ENCODE measurements around the gene DAGLB.
"Not testable (repeated sequence)": the region's sequence is repeated elsewhere in the genome, so short reads cannot be mapped to it uniquely, and the experiment has no call there.

DAGLB gene

GRCh38 chr7:6425948-6426347 lies 21.8 kb downstream of the DAGLB start:
- DNase-seq: no peak

GRCh38 chr7:6423942-6424701 lies 23.6 kb downstream of the DAGLB start:
- DNase-seq: no peak

- no peak for DNase-seq
Observed at GRCh38 chr7:6422926-6423632, 24.7 kb downstream of the DAGLB start.

- no peak for DNase-seq
Observed at GRCh38 chr7:6422095-6422494, 25.7 kb downstream of the DAGLB start.

- no peak for DNase-seq
Observed at GRCh38 chr7:6420680-6421079, 27.1 kb downstream of the DAGLB start.

DNA sequence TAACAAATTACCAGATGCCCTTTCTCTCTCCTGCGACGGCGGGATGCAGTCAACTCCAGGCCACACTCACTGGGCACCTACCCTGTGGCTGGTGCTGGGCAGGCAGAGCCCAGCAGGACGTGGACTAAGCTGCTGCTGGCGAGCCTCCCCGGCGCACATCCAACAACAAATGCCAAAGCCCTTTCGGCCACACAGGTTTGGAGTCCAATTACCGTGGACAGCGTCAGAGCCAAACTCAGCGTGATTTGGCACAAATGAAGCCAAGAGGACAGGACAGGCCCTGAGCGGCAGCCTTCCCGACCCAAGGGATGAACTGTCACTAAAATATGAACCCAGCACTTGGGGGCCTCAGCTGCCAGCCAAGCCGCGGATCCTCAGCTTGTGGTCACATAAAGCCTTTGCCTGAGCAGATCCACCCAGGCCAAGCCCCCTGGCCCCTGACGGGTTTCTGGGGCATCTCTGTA lies 28.4 kb downstream of the DAGLB start:
- DNase-seq: no peak

- no peak for DNase-seq
Observed at GRCh38 chr7:6417408-6417807, 30.3 kb downstream of the DAGLB start.

DNA sequence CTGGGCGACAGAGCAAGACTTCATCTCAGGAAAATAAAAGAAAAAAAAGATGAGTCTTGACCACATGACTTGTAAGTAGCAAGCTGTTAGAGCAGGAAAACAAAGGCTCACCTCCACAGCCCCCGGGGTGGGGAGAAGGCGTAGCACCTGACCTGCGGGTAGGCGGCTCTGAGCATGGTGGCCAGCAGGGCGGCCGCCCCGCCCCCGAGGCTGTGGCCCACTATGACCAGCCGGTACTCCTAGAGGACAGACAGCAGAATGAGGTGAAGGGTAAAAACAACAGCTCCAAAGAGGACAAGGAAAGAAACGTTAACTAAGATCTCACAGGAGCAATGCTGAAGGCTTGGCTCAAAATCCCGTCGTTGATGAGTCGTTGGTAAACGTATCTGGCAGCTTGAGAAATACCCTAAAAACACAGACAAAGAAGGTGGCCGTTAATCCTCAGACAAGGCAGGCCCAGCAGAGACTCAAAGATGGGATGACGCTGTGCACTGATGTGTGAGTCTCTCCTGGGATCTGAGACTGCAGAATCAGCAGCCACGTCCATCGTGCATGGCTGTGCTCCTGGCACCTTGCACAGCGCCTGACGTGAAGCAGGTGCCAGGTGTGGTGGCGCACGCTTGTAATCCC lies 31.1 kb downstream of the DAGLB start:
- no peak for DNase-seq

- no peak for DNase-seq
Observed at GRCh38 chr7:6413637-6414036, 34.1 kb downstream of the DAGLB start.

GRCh38 chr7:6409944-6410693 lies 37.6 kb downstream of the DAGLB start:
- no peak for DNase-seq

- DNase-seq: no peak
Observed at GRCh38 chr7:6409091-6409490, 38.7 kb downstream of the DAGLB start.

DNA sequence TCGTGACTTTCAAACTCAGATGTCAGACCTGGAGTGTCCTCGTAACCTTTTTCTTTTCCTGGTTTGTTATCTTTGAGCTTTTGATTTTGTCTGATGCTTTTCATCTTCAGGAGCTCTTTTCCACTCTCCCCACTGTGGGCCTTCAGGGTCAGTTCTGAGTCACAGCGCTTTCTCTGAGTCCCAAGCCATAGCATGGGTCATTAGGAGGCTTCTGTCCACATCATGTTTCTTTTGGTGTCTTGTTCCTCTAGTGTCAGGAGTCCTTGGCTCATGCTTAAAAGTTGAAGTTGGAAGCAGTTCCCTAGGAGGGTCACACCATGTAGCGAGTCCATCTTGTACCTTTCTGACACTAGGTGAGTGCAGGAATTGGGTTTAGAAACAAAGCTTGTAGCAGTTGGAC lies 40.3 kb downstream of the DAGLB start:
- DNase-seq: no peak

DNA sequence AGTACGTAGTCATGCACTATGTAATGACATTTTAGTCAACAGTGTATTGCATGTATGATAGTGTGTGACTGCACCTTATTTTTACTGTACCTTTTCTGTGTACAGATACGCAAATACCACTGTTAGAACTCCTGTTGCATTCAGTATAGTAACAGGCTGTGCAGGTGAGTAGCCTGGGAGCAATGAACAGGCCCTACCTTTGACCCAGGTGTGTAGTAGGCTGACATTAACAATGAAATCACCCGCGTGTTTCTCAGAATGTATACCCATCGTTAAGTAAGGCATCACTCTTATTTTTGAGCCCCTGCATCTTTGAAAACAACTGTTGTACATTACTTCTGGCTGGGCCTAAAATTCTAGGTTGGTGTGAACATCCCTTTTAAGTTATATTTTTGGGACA lies 41.6 kb downstream of the DAGLB start:
- no peak for DNase-seq

- DNase-seq: no peak
Observed at GRCh38 chr7:6403907-6404306, 43.8 kb downstream of the DAGLB start.

DNA sequence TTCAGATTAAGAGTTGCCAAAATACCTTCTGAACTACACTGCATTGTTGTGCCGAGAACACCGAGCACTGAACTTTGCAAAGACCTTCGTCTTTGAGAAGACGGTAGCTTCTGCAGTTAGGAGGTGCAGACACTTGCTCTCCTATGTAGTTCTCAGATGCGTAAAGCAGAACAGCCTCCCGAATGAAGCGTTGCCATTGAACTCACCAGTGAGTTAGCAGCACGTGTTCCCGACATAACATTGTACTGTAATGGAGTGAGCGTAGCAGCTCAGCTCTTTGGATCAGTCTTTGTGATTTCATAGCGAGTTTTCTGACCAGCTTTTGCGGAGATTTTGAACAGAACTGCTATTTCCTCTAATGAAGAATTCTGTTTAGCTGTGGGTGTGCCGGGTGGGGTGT lies 45.0 kb downstream of the DAGLB start:
- no peak for DNase-seq

DNA sequence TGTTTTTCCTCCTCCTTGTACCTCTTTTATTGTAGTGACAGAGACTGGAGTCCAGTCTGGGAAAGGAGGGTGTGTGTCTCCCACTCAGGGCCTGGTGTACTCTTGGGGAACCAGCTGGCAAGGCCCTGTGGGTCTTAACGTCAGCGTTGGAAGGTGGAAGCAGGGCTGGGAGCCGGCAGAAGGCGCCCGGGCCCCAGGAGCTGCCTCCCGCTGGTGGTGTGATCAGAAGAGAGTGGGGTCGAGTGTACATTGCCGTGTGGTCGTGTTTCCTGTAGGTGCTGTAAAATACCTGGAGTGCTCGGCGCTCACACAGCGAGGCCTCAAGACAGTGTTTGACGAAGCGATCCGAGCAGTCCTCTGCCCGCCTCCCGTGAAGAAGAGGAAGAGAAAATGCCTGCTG lies 45.7 kb downstream of the DAGLB start:
- no peak for DNase-seq

GRCh38 chr7:6401536-6401935 lies 46.2 kb downstream of the DAGLB start:
- no peak for DNase-seq

DNA sequence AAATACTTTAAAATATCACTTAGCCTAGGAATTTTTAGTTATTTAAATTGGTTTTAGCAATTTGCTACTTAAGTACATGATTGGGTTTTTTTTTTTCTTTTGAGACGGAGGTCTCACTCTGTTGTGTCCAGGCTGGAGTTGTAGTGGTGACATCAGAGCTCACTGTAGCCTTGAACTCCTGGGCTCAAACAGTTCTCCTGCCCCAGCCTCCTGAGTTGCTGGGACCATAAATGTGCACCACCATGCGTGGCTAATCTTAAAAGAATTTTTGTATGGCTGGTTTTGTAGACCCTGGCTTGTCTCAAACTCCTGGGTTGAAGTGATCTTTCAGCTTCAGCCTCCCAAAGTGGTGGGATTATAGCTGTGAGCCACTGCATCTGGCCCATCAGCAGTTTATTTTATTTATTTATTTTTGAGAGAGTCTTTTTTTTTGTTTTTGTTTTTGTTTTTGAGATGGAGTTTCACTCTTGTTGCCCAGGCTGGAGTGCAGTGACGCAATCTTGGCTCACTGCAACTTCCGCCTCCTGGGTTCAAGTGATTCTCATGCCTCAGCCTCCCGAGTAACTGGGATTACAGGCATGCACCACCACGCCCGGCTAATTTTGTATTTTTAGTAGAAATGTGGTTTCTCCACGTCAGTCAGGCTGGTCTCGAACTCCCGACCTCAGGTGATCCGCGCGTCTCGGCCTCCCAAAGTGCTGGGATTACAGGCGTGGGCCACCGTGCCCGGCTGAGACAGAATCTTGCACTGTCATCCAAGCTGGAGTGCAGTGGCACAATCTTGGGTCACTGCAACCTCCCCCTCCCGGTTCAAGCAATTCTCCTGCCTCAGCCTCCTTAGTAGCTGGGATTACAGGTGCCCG lies 47.3 kb downstream of the DAGLB start:
- DNase-seq: not testable (repeated sequence)

DNA sequence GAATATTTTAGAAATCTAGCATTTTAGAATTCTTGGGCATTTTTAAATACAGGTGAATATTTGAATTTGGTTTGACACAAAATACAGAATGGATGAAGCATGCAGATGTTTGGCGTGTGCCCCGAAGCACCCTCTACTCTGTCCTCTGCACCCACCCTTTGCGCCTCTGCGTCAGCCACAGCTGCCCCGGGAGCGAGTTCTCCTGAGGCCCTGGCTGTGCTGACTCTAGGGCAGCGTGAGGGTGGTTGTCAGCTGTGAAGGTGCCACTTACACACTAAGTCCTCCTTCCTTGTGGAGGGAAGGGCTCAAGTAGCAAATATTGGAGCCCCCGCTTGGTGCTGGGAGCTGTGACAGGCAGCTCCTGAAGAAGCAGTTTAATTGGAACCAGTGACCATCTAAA lies 48.4 kb downstream of the DAGLB start:
- DNase-seq: no peak

GRCh38 chr7:6398943-6399342 lies 48.8 kb downstream of the DAGLB start:
- DNase-seq: no peak

DNA sequence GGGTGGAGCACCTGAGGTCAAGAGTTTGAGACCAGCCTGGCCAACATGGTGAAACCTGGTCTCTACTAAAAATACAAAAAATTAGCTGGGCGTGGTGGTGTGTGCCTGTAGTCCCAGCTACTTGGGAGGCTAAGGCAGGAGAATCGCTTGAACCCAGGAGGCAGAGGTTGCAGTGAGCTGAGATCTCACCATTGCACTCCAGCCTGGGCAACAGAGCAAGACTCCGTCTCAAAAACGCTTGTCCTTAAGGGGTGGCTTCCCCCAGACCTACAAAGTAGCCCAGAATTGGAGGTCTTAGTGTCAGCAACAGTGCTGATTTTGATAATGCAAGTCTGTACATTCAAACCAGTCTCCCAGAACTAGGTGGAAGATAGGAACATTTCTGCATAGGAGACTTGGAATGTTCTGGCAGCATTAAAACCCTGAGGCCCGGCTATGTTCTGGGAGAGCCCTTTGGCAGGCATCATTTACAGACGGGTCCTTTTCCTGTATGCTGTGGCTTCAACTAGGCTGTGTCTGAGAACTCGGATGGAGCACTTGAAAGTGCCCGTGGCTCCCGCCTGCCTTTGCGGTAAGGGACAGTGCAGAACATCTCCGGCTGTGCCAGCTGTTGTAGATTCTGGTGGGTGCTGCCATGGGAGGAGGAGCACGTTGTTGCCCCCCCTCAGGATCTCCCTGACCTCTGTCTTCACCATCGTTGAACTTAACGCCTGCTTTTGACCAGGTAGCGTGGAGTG lies 49.8 kb downstream of the DAGLB start:
- not testable (repeated sequence) for DNase-seq
